NCI-H446 (cell line): ENCODE results near the gene HAUS7.
A peak's percentile ranks its signal among the peaks of the same experiment; 100 is the strongest.

Experiments
- DNase-seq, 2 experiments: peaks; one replicate each; lab custom pipeline; 2025; lab: John Stamatoyannopoulos, UW

The HAUS7 gene

GRCh38 chrX:153476666-153477363 lies 6.4 kb upstream of the HAUS7 start:
- peak; percentile 49 to 64 for DNase-seq

- no peak for DNase-seq
Observed at GRCh38 chrX:153475751-153476281, 5.4 kb upstream of the HAUS7 start.

- DNase-seq: no peak
Observed at GRCh38 chrX:153475271-153475670, 4.9 kb upstream of the HAUS7 start.

- DNase-seq: no peak
Observed at GRCh38 chrX:153474718-153475117, 4.3 kb upstream of the HAUS7 start.

- no peak for DNase-seq
Observed at GRCh38 chrX:153474266-153474665, 3.9 kb upstream of the HAUS7 start.

- no peak for DNase-seq
Observed at GRCh38 chrX:153473126-153473525, 2.8 kb upstream of the HAUS7 start.

- DNase-seq: no peak
Observed at GRCh38 chrX:153471663-153472280, 1.4 kb upstream of the HAUS7 start.

- DNase-seq: peak in 1 of 2 experiments; percentile 5
Observed at GRCh38 chrX:153469811-153470410, 465 bp downstream of the HAUS7 start.

- peak; percentile 8 to 69 for DNase-seq
Observed at GRCh38 chrX:153468008-153468580, 2.3 kb downstream of the HAUS7 start.

GRCh38 chrX:153465691-153466380 lies 4.5 kb downstream of the HAUS7 start:
- DNase-seq: no peak

GRCh38 chrX:153464116-153464515 lies 6.3 kb downstream of the HAUS7 start:
- DNase-seq: no peak

GRCh38 chrX:153463556-153463955 lies 6.8 kb downstream of the HAUS7 start:
- no peak for DNase-seq

GRCh38 chrX:153463031-153463430 lies 7.3 kb downstream of the HAUS7 start:
- peak; percentile 13 to 79 for DNase-seq

- no peak for DNase-seq
Observed at GRCh38 chrX:153462291-153462690, 8.1 kb downstream of the HAUS7 start.

GRCh38 chrX:153460826-153461225 lies 9.6 kb downstream of the HAUS7 start:
- peak in 1 of 2 experiments; percentile 32 for DNase-seq

- peak in 1 of 2 experiments; percentile 26 for DNase-seq
Observed at GRCh38 chrX:153459986-153460385, 10.4 kb downstream of the HAUS7 start.

- no peak for DNase-seq
Observed at GRCh38 chrX:153458476-153458875, 11.9 kb downstream of the HAUS7 start.

- DNase-seq: no peak
Observed at GRCh38 chrX:153457827-153458466, 12.4 kb downstream of the HAUS7 start.

GRCh38 chrX:153457136-153457825 lies 13.1 kb downstream of the HAUS7 start:
- DNase-seq: no peak

GRCh38 chrX:153456704-153457103 lies 13.7 kb downstream of the HAUS7 start:
- DNase-seq: no peak

GRCh38 chrX:153456161-153456560 lies 14.2 kb downstream of the HAUS7 start:
- peak in 1 of 2 experiments; percentile 59 for DNase-seq
